ENCODE results near the gene HOXC12.

HOXC12 gene

DNA sequence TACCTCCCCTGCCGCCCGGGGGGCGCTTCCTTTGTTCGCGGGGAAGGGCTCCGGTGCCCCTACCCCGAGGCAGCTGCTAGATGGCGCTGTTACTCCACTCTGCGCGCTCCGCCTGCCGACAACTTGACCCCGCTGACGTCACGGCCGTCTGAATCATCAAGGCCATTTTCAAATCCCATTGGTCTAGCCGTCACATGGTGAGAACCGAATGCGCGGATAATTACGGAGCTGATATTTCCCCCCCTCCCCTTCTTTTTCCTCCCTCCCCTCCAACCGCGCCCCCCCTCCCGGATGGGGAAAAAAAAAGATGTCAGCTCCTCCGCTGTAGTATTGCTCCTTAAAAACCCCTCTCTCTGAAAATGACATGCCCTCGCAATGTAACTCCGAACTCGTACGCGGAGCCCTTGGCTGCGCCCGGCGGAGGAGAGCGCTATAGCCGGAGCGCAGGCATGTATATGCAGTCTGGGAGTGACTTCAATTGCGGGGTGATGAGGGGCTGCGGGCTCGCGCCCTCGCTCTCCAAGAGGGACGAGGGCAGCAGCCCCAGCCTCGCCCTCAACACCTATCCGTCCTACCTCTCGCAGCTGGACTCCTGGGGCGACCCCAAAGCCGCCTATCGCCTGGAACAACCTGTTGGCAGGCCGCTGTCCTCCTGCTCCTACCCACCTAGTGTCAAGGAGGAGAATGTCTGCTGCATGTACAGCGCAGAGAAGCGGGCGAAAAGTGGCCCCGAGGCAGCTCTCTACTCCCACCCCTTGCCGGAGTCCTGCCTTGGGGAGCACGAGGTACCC is 30.4 kb downstream of the HOXC12 start, which contains the start of gene HOXC10:
Gene HOXC10 (plus strand): TSS at position 246 of the 791 bp plus-strand sequence. CDS start 114 bp downstream, at position 360.
- peak; percentile 65 for ATAC-seq (ENCODE audit: insufficient read depth, low read depth)

DNA sequence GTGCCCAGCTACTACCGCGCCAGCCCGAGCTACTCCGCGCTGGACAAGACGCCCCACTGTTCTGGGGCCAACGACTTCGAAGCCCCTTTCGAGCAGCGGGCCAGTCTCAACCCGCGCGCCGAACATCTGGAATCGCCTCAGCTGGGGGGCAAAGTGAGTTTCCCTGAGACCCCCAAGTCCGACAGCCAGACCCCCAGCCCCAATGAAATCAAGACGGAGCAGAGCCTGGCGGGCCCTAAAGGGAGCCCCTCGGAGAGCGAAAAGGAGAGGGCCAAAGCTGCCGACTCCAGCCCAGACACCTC is 30.9 kb downstream of the HOXC12 start:
- TF ChIP-seq EZH2 (IDR thresholded peaks at IDR 0.05; ENCODE audit: borderline replicate concordance, low read depth, low read length, severe bottlenecking) (no peak), CTCF (IDR thresholded peaks at IDR 0.05; ENCODE audit: borderline replicate concordance, extremely low read depth, low read length, poor library complexity, severe bottlenecking) (no peak)
- Histone ChIP-seq H3K79me2 (ENCODE audit: insufficient read depth, low read length) (no peaks in the 10 kb centered on the region), H3K4me1 (ENCODE audit: insufficient read depth, low read length) (peaks cover 13% of the 10 kb centered on the region), H3K27ac (ENCODE audit: low read length) (no peak overlapping the region), H3K4me2 (ENCODE audit: insufficient read depth, low read length) (no peak overlapping the region), H2AFZ (ENCODE audit: low read depth, low read length) (no peak overlapping the region), H3K9ac (ENCODE audit: low read depth, low read length) (no peak overlapping the region), H3K27me3 (ENCODE audit: insufficient read depth, low read length, poor library complexity) (peaks cover 80% of the 10 kb centered on the region), H3K9me3 (ENCODE audit: insufficient read depth, low read length, severe bottlenecking) (no peaks in the 10 kb centered on the region), H3K36me3 (ENCODE audit: insufficient read depth, low read length) (no peaks in the 10 kb centered on the region), H4K20me1 (ENCODE audit: insufficient read depth, low read length) (no peaks in the 10 kb centered on the region), H3K4me3 (ENCODE audit: low read depth in 1 of 2, low read length in 2 of 2) (no peak overlapping the region)
- ATAC-seq (ENCODE audit: insufficient read depth, low read depth) (no peak), DNase-seq (no peak)

More for the DNA sequence above, 30.4 kb downstream of the HOXC12 start, which contains the start of gene HOXC10:
- H3K4me1 ChIP-seq (ENCODE audit: insufficient read depth, low read length): peaks cover 13% of the 10 kb centered on the region
- H3K79me2 ChIP-seq (ENCODE audit: insufficient read depth, low read length): no peaks in the 10 kb centered on the region
- peaks cover 80% of the 10 kb centered on the region for H3K27me3 ChIP-seq (ENCODE audit: insufficient read depth, low read length, poor library complexity)
- no peaks in the 10 kb centered on the region for H4K20me1 ChIP-seq (ENCODE audit: insufficient read depth, low read length)
- no peak within 1 kb of the TSS for H2AFZ ChIP-seq (ENCODE audit: low read depth, low read length)
- no peak within 1 kb of the TSS for H3K9ac ChIP-seq (ENCODE audit: low read depth, low read length)
- no peak within 1 kb of the TSS for H3K27ac ChIP-seq (ENCODE audit: low read length)
- H3K4me3 ChIP-seq (ENCODE audit: low read depth in 1 of 2, low read length in 2 of 2): no peak within 1 kb of the TSS
- H3K36me3 ChIP-seq (ENCODE audit: insufficient read depth, low read length): no peaks in the 10 kb centered on the region
- peak; percentile 59 for DNase-seq
- H3K9me3 ChIP-seq (ENCODE audit: insufficient read depth, low read length, severe bottlenecking): no peaks in the 10 kb centered on the region
- TF ChIP-seq EZH2 (IDR thresholded peaks at IDR 0.05; ENCODE audit: borderline replicate concordance, low read depth, low read length, severe bottlenecking) (no peak), CTCF (IDR thresholded peaks at IDR 0.05; ENCODE audit: borderline replicate concordance, extremely low read depth, low read length, poor library complexity, severe bottlenecking) (peak; percentile 61)
- no peak within 1 kb of the TSS for H3K4me2 ChIP-seq (ENCODE audit: insufficient read depth, low read length)

- Histone ChIP-seq H3K27ac (ENCODE audit: low read length) (no peak overlapping the region), H4K20me1 (ENCODE audit: insufficient read depth, low read length) (no peaks in the 10 kb centered on the region), H3K4me3 (ENCODE audit: low read depth in 1 of 2, low read length in 2 of 2) (no peak overlapping the region), H3K4me1 (ENCODE audit: insufficient read depth, low read length) (peaks cover 13% of the 10 kb centered on the region), H3K27me3 (ENCODE audit: insufficient read depth, low read length, poor library complexity) (peaks cover 80% of the 10 kb centered on the region), H2AFZ (ENCODE audit: low read depth, low read length) (no peak overlapping the region), H3K9me3 (ENCODE audit: insufficient read depth, low read length, severe bottlenecking) (no peaks in the 10 kb centered on the region), H3K9ac (ENCODE audit: low read depth, low read length) (no peak overlapping the region), H3K4me2 (ENCODE audit: insufficient read depth, low read length) (no peak overlapping the region), H3K36me3 (ENCODE audit: insufficient read depth, low read length) (no peaks in the 10 kb centered on the region), H3K79me2 (ENCODE audit: insufficient read depth, low read length) (no peaks in the 10 kb centered on the region)
- no peak for ATAC-seq (ENCODE audit: insufficient read depth, low read depth)
- no peak for DNase-seq
- TF ChIP-seq CTCF (IDR thresholded peaks at IDR 0.05; ENCODE audit: borderline replicate concordance, extremely low read depth, low read length, poor library complexity, severe bottlenecking) (no peak), EZH2 (IDR thresholded peaks at IDR 0.05; ENCODE audit: borderline replicate concordance, low read depth, low read length, severe bottlenecking) (no peak)
Measured at GRCh38 chr12:53985994-53986685, 31.4 kb downstream of the HOXC12 start.
